ENCODE data around the gene ZC3H10.

Gene ZC3H10

DNA sequence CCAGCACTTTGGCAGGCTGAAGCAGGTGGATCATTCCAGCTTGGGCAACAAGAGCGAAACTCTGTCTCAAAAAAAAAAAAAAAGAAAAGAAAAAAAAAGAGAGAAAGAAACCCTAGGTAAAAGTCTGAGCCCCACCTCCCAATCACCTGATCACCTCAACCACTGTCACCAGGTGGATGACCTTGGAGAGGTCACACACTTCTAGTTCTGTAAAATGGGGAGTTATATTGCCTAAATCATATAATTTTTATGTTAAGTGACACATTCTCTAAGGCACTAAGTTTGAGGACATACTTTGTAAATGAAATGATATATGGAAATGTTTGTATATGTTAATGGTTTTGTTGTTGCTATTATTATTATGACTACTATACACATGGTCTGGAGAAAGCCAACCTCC lies 39.6 kb upstream of the ZC3H10 start:
- no CpG with 5 or more reads among the region's 1 CpG for WGBS

DNA sequence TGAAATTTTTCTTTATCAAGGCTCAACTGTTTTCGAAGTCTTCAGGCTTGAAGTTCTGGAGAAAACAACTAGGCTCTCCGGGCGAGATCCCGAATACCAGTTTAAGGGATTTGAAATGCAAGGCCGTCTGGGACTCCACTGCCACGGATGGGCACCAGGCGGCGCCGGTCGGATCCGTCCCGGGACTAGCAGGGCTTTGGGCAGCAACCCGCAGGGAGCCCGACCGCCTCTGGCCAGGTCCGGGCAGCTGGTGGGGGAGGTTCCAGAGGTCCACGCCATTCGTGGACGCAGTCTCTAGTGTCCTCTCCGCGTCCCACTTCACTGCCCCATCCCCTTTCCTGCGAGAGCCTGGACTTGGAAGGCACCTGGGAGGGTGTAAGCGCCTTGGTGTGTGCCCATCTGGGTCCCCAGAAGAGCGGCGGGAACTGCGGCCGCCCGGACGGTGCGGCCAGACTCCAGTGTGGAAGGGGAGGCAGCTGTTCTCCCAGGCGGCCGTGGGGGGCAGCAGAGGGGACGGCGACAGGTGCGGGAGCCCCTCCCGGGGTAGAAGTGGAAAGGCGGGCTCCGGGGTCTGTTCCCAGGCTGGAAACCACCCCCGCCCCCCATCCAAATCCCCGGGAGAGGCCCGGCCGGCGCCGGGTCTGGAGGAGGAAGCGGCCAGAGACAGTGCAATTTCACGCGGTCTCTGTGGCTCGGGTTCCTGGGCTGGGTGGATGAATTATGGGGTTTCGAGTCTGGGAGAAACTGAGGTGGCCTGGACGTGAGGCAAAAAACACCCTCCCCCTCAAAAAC lies 38.9 kb upstream of the ZC3H10 start:
- Histone ChIP-seq H3K4me3 (ENCODE audit: insufficient read depth in 1 of 2, low read depth in 1 of 2, low read length in 2 of 2) (peak overlapping the region; percentile 62 to 85), H3K23ac (ENCODE audit: low read length in 2 of 2) (no peak overlapping the region), H3K4me2 (ENCODE audit: low read length, poor library complexity, severe bottlenecking) (peak overlapping the region; percentile 96), H2BK120ac (ENCODE audit: low read depth, low read length) (no peak overlapping the region), H3K4ac (ENCODE audit: low read depth in 1 of 2, low read length in 2 of 2) (no peak overlapping the region), H3K14ac (ENCODE audit: low read length in 2 of 2) (no peak overlapping the region), H3K27me3 (ENCODE audit: control insufficient read depth in 1 of 2, insufficient read depth in 1 of 2, low read length in 2 of 2) (peaks cover 29 to 37% of the 10 kb centered on the region in 2 experiments), H2BK5ac (ENCODE audit: low read depth, low read length, poor library complexity, severe bottlenecking) (no peak overlapping the region), H3K79me1 (replicated peaks; ENCODE audit: low read length, poor library complexity, severe bottlenecking) (no peaks in the 10 kb centered on the region), H3K36me3 (ENCODE audit: control insufficient read depth in 1 of 2, insufficient read depth in 2 of 2, low read depth in 1 of 2, low read length in 2 of 2) (no peaks in the 10 kb centered on the region), H2BK12ac (ENCODE audit: low read length in 2 of 2) (no peak overlapping the region), H3K9ac (ENCODE audit: low read length) (peak overlapping the region; percentile 79), H2BK15ac (ENCODE audit: low read depth, poor library complexity, severe bottlenecking) (no peak overlapping the region), H3K18ac (ENCODE audit: low read depth in 1 of 2, low read length in 2 of 2) (peak overlapping the region in 1 of 2 experiments; percentile 44), H2AK5ac (ENCODE audit: low read length, severe bottlenecking) (no peak overlapping the region), H4K8ac (ENCODE audit: low read length) (peak overlapping the region; percentile 46), H3K4me1 (ENCODE audit: control insufficient read depth, insufficient read depth, low read depth, low read length) (peaks cover 18% of the 10 kb centered on the region), H3K27ac (ENCODE audit: low read length, poor library complexity, severe bottlenecking) (peak overlapping the region; percentile 73), H2AFZ (ENCODE audit: low read depth, low read length) (peak overlapping the region; percentile 83), H3K9me3 (ENCODE audit: control insufficient read depth, low read length) (no peaks in the 10 kb centered on the region), H4K91ac (ENCODE audit: low read length) (no peak overlapping the region)
- 2% methylated on average over 28 of the region's 50 CpGs for WGBS
- DNase-seq: peak; percentile 89

More for the DNA sequence above, 39.6 kb upstream of the ZC3H10 start:
- no peak overlapping the region for H3K4me3 ChIP-seq (ENCODE audit: insufficient read depth in 1 of 2, low read depth in 1 of 2, low read length in 2 of 2)
- no peak overlapping the region for H2BK5ac ChIP-seq (ENCODE audit: low read depth, low read length, poor library complexity, severe bottlenecking)
- peak overlapping the region; percentile 6 for H3K27ac ChIP-seq (ENCODE audit: low read length, poor library complexity, severe bottlenecking)
- no peaks in the 10 kb centered on the region for H3K79me1 ChIP-seq (replicated peaks; ENCODE audit: low read length, poor library complexity, severe bottlenecking)
- no peak overlapping the region for H4K91ac ChIP-seq (ENCODE audit: low read length)
- no peak overlapping the region for H2BK12ac ChIP-seq (ENCODE audit: low read length in 2 of 2)
- H2BK120ac ChIP-seq (ENCODE audit: low read depth, low read length): no peak overlapping the region
- H3K4ac ChIP-seq (ENCODE audit: low read depth in 1 of 2, low read length in 2 of 2): no peak overlapping the region
- H3K27me3 ChIP-seq (ENCODE audit: control insufficient read depth in 1 of 2, insufficient read depth in 1 of 2, low read length in 2 of 2): peaks cover 23 to 32% of the 10 kb centered on the region in 2 experiments
- H3K4me1 ChIP-seq (ENCODE audit: control insufficient read depth, insufficient read depth, low read depth, low read length): peaks cover 18% of the 10 kb centered on the region
- peak overlapping the region; percentile 79 for H3K9ac ChIP-seq (ENCODE audit: low read length)
- no peak overlapping the region for H3K18ac ChIP-seq (ENCODE audit: low read depth in 1 of 2, low read length in 2 of 2)
- no peak overlapping the region for H3K14ac ChIP-seq (ENCODE audit: low read length in 2 of 2)
- DNase-seq: no peak
- no peak overlapping the region for H3K4me2 ChIP-seq (ENCODE audit: low read length, poor library complexity, severe bottlenecking)
- H3K36me3 ChIP-seq (ENCODE audit: control insufficient read depth in 1 of 2, insufficient read depth in 2 of 2, low read depth in 1 of 2, low read length in 2 of 2): no peaks in the 10 kb centered on the region
- no peaks in the 10 kb centered on the region for H3K9me3 ChIP-seq (ENCODE audit: control insufficient read depth, low read length)
- H3K23ac ChIP-seq (ENCODE audit: low read length in 2 of 2): no peak overlapping the region
- no peak overlapping the region for H4K8ac ChIP-seq (ENCODE audit: low read length)
- no peak overlapping the region for H2AFZ ChIP-seq (ENCODE audit: low read depth, low read length)
- H2BK15ac ChIP-seq (ENCODE audit: low read depth, poor library complexity, severe bottlenecking): no peak overlapping the region
- H2AK5ac ChIP-seq (ENCODE audit: low read length, severe bottlenecking): no peak overlapping the region

DNA sequence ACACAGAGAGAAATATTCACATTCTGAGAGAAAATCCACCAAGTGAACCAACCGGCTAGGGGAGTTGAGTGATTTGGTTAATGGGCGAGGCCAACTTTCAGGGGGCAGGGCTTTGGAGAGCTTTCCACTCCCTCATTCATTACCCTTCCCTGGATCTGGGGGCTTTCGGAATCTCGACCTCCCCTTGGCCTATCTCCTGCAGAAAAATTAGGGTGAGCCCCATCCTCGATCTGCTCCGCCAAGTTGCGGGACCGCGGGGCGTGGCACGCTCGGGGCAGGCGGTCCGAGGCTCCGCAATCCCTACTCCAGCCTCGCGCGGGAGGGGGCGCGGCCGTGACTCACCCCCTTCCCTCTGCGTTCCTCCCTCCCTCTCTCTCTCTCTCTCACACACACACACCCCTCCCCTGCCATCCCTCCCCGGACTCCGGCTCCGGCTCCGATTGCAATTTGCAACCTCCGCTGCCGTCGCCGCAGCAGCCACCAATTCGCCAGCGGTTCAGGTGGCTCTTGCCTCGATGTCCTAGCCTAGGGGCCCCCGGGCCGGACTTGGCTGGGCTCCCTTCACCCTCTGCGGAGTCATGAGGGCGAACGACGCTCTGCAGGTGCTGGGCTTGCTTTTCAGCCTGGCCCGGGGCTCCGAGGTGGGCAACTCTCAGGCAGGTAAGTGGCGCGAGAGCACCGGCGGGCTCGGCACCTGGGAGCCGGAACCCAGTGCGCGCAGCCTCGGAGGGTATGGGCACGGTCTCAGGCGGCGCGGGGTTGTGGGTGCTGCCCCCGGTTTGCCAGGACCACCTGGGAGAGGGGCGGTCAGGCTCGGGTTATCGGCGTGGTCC lies 38.1 kb upstream of the ZC3H10 start, which contains the start of gene ERBB3:
TSS of gene ERBB3 (plus strand) at position 443 of the 833 bp plus-strand sequence. CDS start at position 579, 136 bp downstream.
- Histone ChIP-seq H2BK15ac (ENCODE audit: low read depth, poor library complexity, severe bottlenecking) (peak within 1 kb of the TSS; percentile 20), H3K4me3 (ENCODE audit: insufficient read depth in 1 of 2, low read depth in 1 of 2, low read length in 2 of 2) (peak within 1 kb of the TSS; percentile 62 to 85)
- under 1% methylated on average over 54 of the region's 59 CpGs for WGBS

More for the DNA sequence above, 38.1 kb upstream of the ZC3H10 start, which contains the start of gene ERBB3:
- Histone ChIP-seq H3K79me1 (replicated peaks; ENCODE audit: low read length, poor library complexity, severe bottlenecking) (no peaks in the 10 kb centered on the region), H3K23ac (ENCODE audit: low read length in 2 of 2) (peak within 1 kb of the TSS in 1 of 2 experiments; percentile 89), H2AK5ac (ENCODE audit: low read length, severe bottlenecking) (no peak within 1 kb of the TSS), H2BK12ac (ENCODE audit: low read length in 2 of 2) (no peak within 1 kb of the TSS), H2AFZ (ENCODE audit: low read depth, low read length) (peak within 1 kb of the TSS; percentile 83), H2BK120ac (ENCODE audit: low read depth, low read length) (no peak within 1 kb of the TSS), H3K27ac (ENCODE audit: low read length, poor library complexity, severe bottlenecking) (peak within 1 kb of the TSS; percentile 73), H3K18ac (ENCODE audit: low read depth in 1 of 2, low read length in 2 of 2) (peak within 1 kb of the TSS in 1 of 2 experiments; percentile 44), H3K4me2 (ENCODE audit: low read length, poor library complexity, severe bottlenecking) (peak within 1 kb of the TSS; percentile 96), H3K9me3 (ENCODE audit: control insufficient read depth, low read length) (no peaks in the 10 kb centered on the region), H3K4me1 (ENCODE audit: control insufficient read depth, insufficient read depth, low read depth, low read length) (peaks cover 18% of the 10 kb centered on the region), H2BK5ac (ENCODE audit: low read depth, low read length, poor library complexity, severe bottlenecking) (peak within 1 kb of the TSS; percentile 20), H3K27me3 (ENCODE audit: control insufficient read depth in 1 of 2, insufficient read depth in 1 of 2, low read length in 2 of 2) (peaks cover 29 to 37% of the 10 kb centered on the region in 2 experiments), H4K8ac (ENCODE audit: low read length) (peak within 1 kb of the TSS; percentile 46), H3K36me3 (ENCODE audit: control insufficient read depth in 1 of 2, insufficient read depth in 2 of 2, low read depth in 1 of 2, low read length in 2 of 2) (no peaks in the 10 kb centered on the region), H3K4ac (ENCODE audit: low read depth in 1 of 2, low read length in 2 of 2) (peak within 1 kb of the TSS in 1 of 2 experiments; percentile 56), H4K91ac (ENCODE audit: low read length) (no peak within 1 kb of the TSS), H3K14ac (ENCODE audit: low read length in 2 of 2) (peak within 1 kb of the TSS in 1 of 2 experiments; percentile 41), H3K9ac (ENCODE audit: low read length) (peak within 1 kb of the TSS; percentile 79)
- DNase-seq: peak; percentile 87
